OCI-LY3 (cell line): ENCODE data around the gene WFDC2.
A peak's percentile ranks its signal among the peaks of the same experiment; 100 is the strongest.

Experiments
- H2AFZ ChIP-seq: fragments of 200-600, 300-600 bp; shearing (Covaris generic); 2 replicates; pipeline ENCODE4 v1.6.0; 2014; ENCODE audit warnings: antibody characterized with exemption, low read depth, low read length
- H3K27ac ChIP-seq: fragments of 200-600, 300-600 bp; sonication (generic); 2 replicates; pipeline ENCODE4 v1.5.1; 2014; ENCODE audit warnings: mild to moderate bottlenecking, low read length, moderate library complexity, mixed read lengths
- H3K27me3 ChIP-seq: fragments of 200-600, 300-600 bp; sonication (generic); 2 replicates; pipeline ENCODE4 v1.6.1; 2014; ENCODE audit warnings: low read depth, low read length, mixed read lengths
- H3K36me3 ChIP-seq: fragments of 200-600, 300-600 bp; sonication (generic); replicated peaks from 2 replicates; pipeline ENCODE3; 2014; ENCODE audit warnings: low read depth, low read length, mixed read lengths
- H3K4me1 ChIP-seq: fragments of 300-600, 200-600 bp; sonication (generic); 2 replicates; pipeline ENCODE4 v1.6.1; 2014; ENCODE audit warnings: low read length, mixed read lengths
- H3K4me2 ChIP-seq: fragments of 200-600, 300-600 bp; sonication (generic); 2 replicates; pipeline ENCODE4 v1.6.1; 2014; ENCODE audit warnings: low read length, mixed read lengths
- H3K4me3 ChIP-seq: fragments of 300-600, 200-600 bp; sonication (generic); 2 replicates; pipeline ENCODE4 v1.5.1; 2014; ENCODE audit warnings: antibody characterized with exemption, mild to moderate bottlenecking, low read length, moderate library complexity
- H3K79me2 ChIP-seq: fragments of 300-600, 200-600 bp; shearing (Covaris generic); 2 replicates; pipeline ENCODE4 v1.6.1; 2014; ENCODE audit warnings: mild to moderate bottlenecking, low read length, mixed read lengths
- H3K9ac ChIP-seq: fragments of 300-600, 200-600 bp; shearing (Covaris generic); 2 replicates; pipeline ENCODE4 v1.6.0; 2014; ENCODE audit warnings: mild to moderate bottlenecking, low read length, moderate library complexity
- H3K9me3 ChIP-seq: fragments of 200-600, 300-600 bp; shearing (Covaris generic); 2 replicates; pipeline ENCODE4 v1.6.1; 2014; ENCODE audit warnings: low read length, mixed read lengths; ENCODE audit not compliant: insufficient read depth
- H4K20me1 ChIP-seq: fragments of 200-600, 300-600 bp; sonication (generic); 2 replicates; pipeline ENCODE4 v1.6.1; 2016; ENCODE audit warnings: low read length, mixed read lengths; ENCODE audit not compliant: insufficient read depth
- CTCF ChIP-seq: fragments of 200-600, 300-600 bp; sonication (generic); IDR thresholded peaks from 2 replicates; pipeline ENCODE4 v1.5.1; 2014; ENCODE audit warnings: antibody characterized with exemption, low read length, low read depth
- EZH2phosphoT487 ChIP-seq: fragments of 200-600 bp; shearing (Covaris generic); IDR thresholded peaks from 2 replicates; pipeline ENCODE4 v1.6.1; 2018; ENCODE audit warnings: antibody characterized with exemption, mixed run types, low read depth

WFDC2 gene

GRCh38 chr20:45452772-45453691, 16.5 kb upstream of the WFDC2 start:
- no peaks in the 10 kb centered on the region for H3K79me2 ChIP-seq
- peaks cover 17% of the 10 kb centered on the region for H3K4me1 ChIP-seq
- no peak overlapping the region for H3K4me2 ChIP-seq
- TF ChIP-seq CTCF (no peak), EZH2phosphoT487 (no peak)
- H3K36me3 ChIP-seq = no peaks in the 10 kb centered on the region
- peaks cover 52% of the 10 kb centered on the region for H3K27me3 ChIP-seq
- no peak overlapping the region for H3K4me3 ChIP-seq
- H2AFZ ChIP-seq = no peak overlapping the region
- H3K27ac ChIP-seq = no peak overlapping the region
- no peak overlapping the region for H3K9ac ChIP-seq
- H3K9me3 ChIP-seq = no peaks in the 10 kb centered on the region
- 0 out of 2 replicates have a peak, but pooled peaks cover 5% of the 10 kb centered on the region for H4K20me1 ChIP-seq

GRCh38 chr20:45456632-45457031, 12.9 kb upstream of the WFDC2 start:
- peaks cover 67% of the 10 kb centered on the region for H3K27me3 ChIP-seq
- no peaks in the 10 kb centered on the region for H3K9me3 ChIP-seq
- no peaks in the 10 kb centered on the region for H3K36me3 ChIP-seq
- H3K79me2 ChIP-seq = no peaks in the 10 kb centered on the region
- no peak overlapping the region for H2AFZ ChIP-seq
- H3K4me2 ChIP-seq = no peak overlapping the region
- 0 out of 2 replicates have a peak, but pooled peaks cover 5% of the 10 kb centered on the region for H4K20me1 ChIP-seq
- H3K4me1 ChIP-seq = peaks cover 19% of the 10 kb centered on the region
- no peak overlapping the region for H3K4me3 ChIP-seq
- no peak overlapping the region for H3K9ac ChIP-seq
- TF ChIP-seq EZH2phosphoT487 (no peak), CTCF (peak; percentile 85)
- H3K27ac ChIP-seq = no peak overlapping the region

GRCh38 chr20:45459606-45460005, 9.9 kb upstream of the WFDC2 start:
- Histone ChIP-seq H3K36me3 (no peaks in the 10 kb centered on the region), H3K4me1 (peaks cover 20% of the 10 kb centered on the region), H3K27me3 (peaks cover 71% of the 10 kb centered on the region), H3K27ac (no peak overlapping the region), H4K20me1 (no peaks in the 10 kb centered on the region), H3K4me2 (no peak overlapping the region; the same call in 1 of the 2 replicates), H3K4me3 (no peak overlapping the region), H2AFZ (no peak overlapping the region), H3K79me2 (no peaks in the 10 kb centered on the region), H3K9ac (no peak overlapping the region), H3K9me3 (no peaks in the 10 kb centered on the region)
- TF ChIP-seq EZH2phosphoT487 = no peak
- TF ChIP-seq CTCF = peak; percentile 42

GRCh38 chr20:45461225-45461624, 8.3 kb upstream of the WFDC2 start:
- no peak for TF ChIP-seq CTCF
- TF ChIP-seq EZH2phosphoT487 = no peak
- H3K4me2 ChIP-seq = no peak overlapping the region
- H3K4me1 ChIP-seq = peaks cover 20% of the 10 kb centered on the region
- H3K9ac ChIP-seq = no peak overlapping the region
- H3K4me3 ChIP-seq = no peak overlapping the region
- H3K27me3 ChIP-seq = peaks cover 87% of the 10 kb centered on the region
- no peaks in the 10 kb centered on the region for H3K79me2 ChIP-seq
- no peaks in the 10 kb centered on the region for H3K36me3 ChIP-seq
- no peaks in the 10 kb centered on the region for H4K20me1 ChIP-seq
- no peak overlapping the region for H3K27ac ChIP-seq
- H2AFZ ChIP-seq = no peak overlapping the region
- H3K9me3 ChIP-seq = no peaks in the 10 kb centered on the region
